Neural progenitor cell (in vitro differentiated cells): ENCODE results near the gene GRIN2A.

Experiments
- EZH2phosphoT487 ChIP-seq: fragments of 200-600 bp; sonication (generic); IDR thresholded peaks from 2 replicates; pipeline ENCODE4 v1.6.1; 2017; ENCODE audit warnings: antibody characterized with exemption
- TF ChIP-seq, protein P1 (sequence below): fragments of 200-600 bp; sonication (generic); IDR thresholded peaks from 2 replicates; pipeline ENCODE4 v1.5.1; 2017; ENCODE audit warnings: antibody characterized with exemption, mild to moderate bottlenecking

GRCh38 chr16:10156099-10156498, 26.1 kb downstream of the GRIN2A start:
- TF ChIP-seq, protein P1, sequence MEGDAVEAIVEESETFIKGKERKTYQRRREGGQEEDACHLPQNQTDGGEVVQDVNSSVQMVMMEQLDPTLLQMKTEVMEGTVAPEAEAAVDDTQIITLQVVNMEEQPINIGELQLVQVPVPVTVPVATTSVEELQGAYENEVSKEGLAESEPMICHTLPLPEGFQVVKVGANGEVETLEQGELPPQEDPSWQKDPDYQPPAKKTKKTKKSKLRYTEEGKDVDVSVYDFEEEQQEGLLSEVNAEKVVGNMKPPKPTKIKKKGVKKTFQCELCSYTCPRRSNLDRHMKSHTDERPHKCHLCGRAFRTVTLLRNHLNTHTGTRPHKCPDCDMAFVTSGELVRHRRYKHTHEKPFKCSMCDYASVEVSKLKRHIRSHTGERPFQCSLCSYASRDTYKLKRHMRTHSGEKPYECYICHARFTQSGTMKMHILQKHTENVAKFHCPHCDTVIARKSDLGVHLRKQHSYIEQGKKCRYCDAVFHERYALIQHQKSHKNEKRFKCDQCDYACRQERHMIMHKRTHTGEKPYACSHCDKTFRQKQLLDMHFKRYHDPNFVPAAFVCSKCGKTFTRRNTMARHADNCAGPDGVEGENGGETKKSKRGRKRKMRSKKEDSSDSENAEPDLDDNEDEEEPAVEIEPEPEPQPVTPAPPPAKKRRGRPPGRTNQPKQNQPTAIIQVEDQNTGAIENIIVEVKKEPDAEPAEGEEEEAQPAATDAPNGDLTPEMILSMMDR = no peak
- TF ChIP-seq EZH2phosphoT487 = no peak
